Kidney (tissue), 14 donors: Measurements from ENCODE around the gene RNF43. TPM values are rescaled to one million over a fixed set of nuclear protein-coding genes. Genes with fewer than 3 reads are reported as not detected.

Source experiments
- DNase-seq, 5 donors: peaks; one replicate each; pipeline ENCODE4 v3.0.0-alpha.2; 2013 to 2020
- FAIRE-seq: peaks from 2 replicates; lab custom pipeline; 2012; peaks lifted over from hg19 to GRCh38; lab: Jason Lieb, UNC
- H3K27ac ChIP-seq, 2 donors: one replicate each; pipeline ENCODE4 v1.7.0; 2013; ENCODE audit warnings: low read depth in 2 of 2, low read length in 2 of 2, inconsistent platforms in 1 of 2
- H3K27me3 ChIP-seq: one replicate; pipeline ENCODE4 v1.7.1; 2013; ENCODE audit warnings: low read length, inconsistent platforms; ENCODE audit not compliant: control insufficient read depth, insufficient read depth
- H3K36me3 ChIP-seq, 3 donors: one replicate each; pipeline versions ENCODE4 v1.7.0 to v1.7.1; 2013; ENCODE audit warnings: low read length in 3 of 3, control low read depth in 1 of 3, inconsistent platforms in 1 of 3; ENCODE audit not compliant: insufficient read depth in 3 of 3, control insufficient read depth in 2 of 3
- H3K4me1 ChIP-seq, 3 donors: one replicate each; pipeline versions ENCODE4 v1.7.0 to v1.7.1; 2013; ENCODE audit warnings: low read length in 3 of 3, inconsistent platforms in 1 of 3, low read depth in 1 of 3; ENCODE audit not compliant: control insufficient read depth in 2 of 3, insufficient read depth in 2 of 3
- H3K4me3 ChIP-seq, 3 donors: one replicate each; pipeline versions ENCODE4 v1.7.0 to v1.8.1; 2013; ENCODE audit warnings: low read length in 3 of 3, control low read depth in 1 of 3, inconsistent platforms in 1 of 3
- H3K9ac ChIP-seq, 3 donors: one replicate each; pipeline versions ENCODE4 v1.7.0 to v1.7.1; 2013; ENCODE audit warnings: low read length in 3 of 3, control low read depth in 1 of 3, inconsistent platforms in 1 of 3
- H3K9me3 ChIP-seq, 3 donors: one replicate each; pipeline versions ENCODE4 v1.7.0 to v1.7.1; 2013; ENCODE audit warnings: low read length in 3 of 3, control low read depth in 1 of 3, inconsistent platforms in 1 of 3; ENCODE audit not compliant: control insufficient read depth in 2 of 3, insufficient read depth in 1 of 3
- CTCF ChIP-seq: IDR thresholded peaks from 3 replicates; pipeline ENCODE4 v1.5.1; 2012; ENCODE audit warnings: mild to moderate bottlenecking, moderate library complexity, borderline replicate concordance; ENCODE audit not compliant: insufficient read depth; ENCODE audit errors: extremely low read depth
- intact Hi-C: fragments of 100-400 bp; cut with DNase I; formaldehyde crosslinking; loops from one replicate; pipeline ENCODE4 v1.11.1; 2022
- polyA plus RNA-seq: library from polyadenylated mRNA; stranded (reverse); fragments of 350-450 nt; fragmentation: Illumina TruSeq; extraction: RNeasy Lipid Tissue Mini Kit (QIAGEN cat#74804); gene quantifications from one replicate; pipeline ENCODE4 v1.2.3, GENCODE V29; 2014; ENCODE audit warnings: low read depth, low replicate concordance; ENCODE audit not compliant: insufficient read depth
- total RNA-seq: library from RNA; stranded (reverse); fragmentation: NEBNext Ultra II Directional; extraction: Animal tissue kit (Norgen Biotek cat#: 25700); gene quantifications from one replicate; pipeline ENCODE4 v1.2.1, GENCODE V29; 2021
- donor health status: control.
- donor health status: control.
- donor health status: control.
- donor health status: control.
- donor health status: control.
- donor health status: DM: yes; HTN: yes; CAD: no.
- donor health status: Normal renal cell carcinoma (clear cell type).

Gene RNF43
- total and polyA plus RNA-seq, 2 donors from 2014 or later: 7.8 to 9.5 TPM

DNA sequence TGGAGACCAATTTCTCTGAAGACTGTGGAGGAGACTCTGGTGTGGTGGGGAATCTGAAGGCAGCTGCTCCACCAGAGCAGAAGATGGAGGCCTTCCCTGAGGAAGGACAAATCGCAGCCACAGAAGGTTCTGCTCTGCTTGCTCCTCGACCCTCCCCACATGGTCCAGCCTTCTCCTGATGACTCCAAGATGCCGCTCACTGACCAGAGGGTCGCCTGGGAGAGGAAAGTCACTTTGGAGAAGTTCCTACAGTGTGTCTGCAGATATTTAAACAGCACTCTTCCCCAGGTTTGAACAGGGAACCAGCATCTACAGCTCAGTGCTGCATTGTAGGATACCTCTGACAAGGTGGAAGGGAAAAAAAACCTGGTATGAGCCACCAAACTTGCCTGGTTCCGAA is 44.3 kb downstream of the RNF43 start:
- no peak for FAIRE-seq
- H3K36me3 ChIP-seq: no peaks in the 10 kb centered on the region
- H3K27ac ChIP-seq: no peak overlapping the region
- no peak overlapping the region for H3K9ac ChIP-seq
- H3K4me1 ChIP-seq: peaks cover 0 to 14% (median 6%) of the 10 kb centered on the region in 3 donors
- H3K27me3 ChIP-seq: no peaks in the 10 kb centered on the region
- DNase-seq: no peak
- H3K4me3 ChIP-seq: no peak overlapping the region
- no peaks in the 10 kb centered on the region for H3K9me3 ChIP-seq
- no peak for TF ChIP-seq CTCF
- intact Hi-C loops: no loop called here

DNA sequence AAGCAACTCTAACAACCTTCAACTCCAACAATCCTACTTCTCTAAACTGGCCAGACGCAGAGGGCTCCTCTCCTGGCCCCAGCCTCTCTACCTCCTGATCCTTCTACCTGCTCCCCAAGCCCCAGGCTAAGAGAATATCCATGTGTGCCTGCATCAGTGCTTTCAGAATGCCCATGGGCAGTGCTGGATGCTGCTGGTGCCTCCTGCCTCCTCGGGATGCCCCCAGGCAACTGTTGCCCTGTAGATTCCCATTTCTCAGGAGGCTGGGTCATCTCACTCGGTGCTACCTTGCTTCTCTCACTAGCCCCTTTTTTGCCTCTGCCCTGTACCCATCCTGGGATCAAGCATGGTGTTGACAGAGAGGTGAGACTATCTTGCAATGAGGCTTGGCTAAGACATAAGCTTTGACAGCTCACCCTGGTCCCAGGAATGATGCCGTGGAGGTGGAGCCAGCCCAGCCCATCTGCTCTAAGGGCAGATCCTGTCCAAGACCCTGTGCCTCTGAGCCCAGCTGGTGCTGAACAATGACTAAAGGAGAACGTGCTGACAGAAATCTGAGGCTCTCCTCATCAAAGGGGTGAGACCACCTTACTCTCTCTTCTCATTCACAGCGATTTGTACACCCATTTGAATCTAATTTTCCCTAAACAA is 45.9 kb downstream of the RNF43 start:
- intact Hi-C loops: no loop called here
- no peak for FAIRE-seq

GRCh38 chr17:58370716-58371115 is 46.6 kb downstream of the RNF43 start:
- Histone ChIP-seq H3K9ac (no peak overlapping the region), H3K36me3 (no peaks in the 10 kb centered on the region), H3K27ac (no peak overlapping the region), H3K9me3 (no peaks in the 10 kb centered on the region), H3K27me3 (no peaks in the 10 kb centered on the region), H3K4me3 (no peak overlapping the region), H3K4me1 (peaks cover 0 to 6% (median under 1%) of the 10 kb centered on the region in 3 donors)
- no peak for TF ChIP-seq CTCF
- DNase-seq (no peak), FAIRE-seq (no peak)
- intact Hi-C loops: no loop called here

More for the DNA sequence above, 45.9 kb downstream of the RNF43 start:
- no peak for TF ChIP-seq CTCF
- Histone ChIP-seq H3K4me3 (no peak overlapping the region), H3K36me3 (no peaks in the 10 kb centered on the region), H3K9ac (no peak overlapping the region), H3K27me3 (no peaks in the 10 kb centered on the region), H3K27ac (no peak overlapping the region), H3K9me3 (no peaks in the 10 kb centered on the region), H3K4me1 (peaks cover 0 to 9% (median 3%) of the 10 kb centered on the region in 3 donors)
- DNase-seq: no peak

- Histone ChIP-seq H3K9me3 (no peaks in the 10 kb centered on the region), H3K27me3 (no peaks in the 10 kb centered on the region), H3K4me3 (no peak overlapping the region), H3K27ac (no peak overlapping the region), H3K36me3 (no peaks in the 10 kb centered on the region), H3K9ac (no peak overlapping the region), H3K4me1 (peaks cover 0 to 2% (median 0%) of the 10 kb centered on the region in 3 donors)
- TF ChIP-seq CTCF: no peak
- DNase-seq (no peak), FAIRE-seq (no peak)
- intact Hi-C loops: no loop called here
Observed at GRCh38 chr17:58370309-58370708, 47.0 kb downstream of the RNF43 start.
